Lower lobe of right lung (tissue), 2 donors: Measurements from ENCODE around the gene PLXNA3. TPM values are rescaled to one million over a fixed set of nuclear protein-coding genes. Genes with fewer than 3 reads are reported as not detected.

Experiments used
- ATAC-seq, 2 donors: fragments of 200-7000 bp; cut with Tn5 transposase; one replicate each; pipeline ENCODE4 v1.9.1; 2020 to 2022; ENCODE audit warnings: mild to moderate bottlenecking in 2 of 2, moderate library complexity in 2 of 2
- DNase-seq: peaks from one replicate; pipeline ENCODE4 v3.0.0-alpha.2; 2020
- H3K27ac ChIP-seq: fragments of 200-600 bp; one replicate; pipeline ENCODE4 v1.8.0; 2022
- H3K27me3 ChIP-seq: fragments of 200-600 bp; one replicate; pipeline ENCODE4 v1.8.0; 2022; ENCODE audit warnings: low read depth
- H3K36me3 ChIP-seq: fragments of 200-600 bp; one replicate; pipeline ENCODE4 v1.8.0; 2022; ENCODE audit warnings: mild to moderate bottlenecking
- H3K4me1 ChIP-seq: fragments of 200-600 bp; one replicate; pipeline ENCODE4 v1.8.0; 2022
- H3K4me3 ChIP-seq: fragments of 200-600 bp; one replicate; pipeline ENCODE4 v1.8.0; 2022; ENCODE audit warnings: mild to moderate bottlenecking
- H3K9me3 ChIP-seq: fragments of 200-600 bp; one replicate; pipeline ENCODE4 v1.8.0; 2022
- intact Hi-C: fragments of 100-400 bp; cut with DNase I; formaldehyde crosslinking; loops from one replicate; pipeline ENCODE4 v1.11.0; 2022
- total RNA-seq: library from RNA; stranded (reverse); fragmentation: NEBNext Ultra II Directional; extraction: Animal tissue kit (Norgen Biotek cat#: 25700); gene quantifications from one replicate; pipeline ENCODE4 v1.2.1, GENCODE V29; 2021
- TF ChIP-seq, protein P1 (sequence below): fragments of 200-600 bp; IDR thresholded peaks from one replicate; pipeline ENCODE4 v1.8.0; 2022; ENCODE audit warnings: antibody characterized with exemption, mild to moderate bottlenecking
- donor health status: DM: no; HTN: yes; CAD: no; lungs with severe emphysema.

Gene PLXNA3
- total RNA-seq, 1 donor from 2014 or later: 49.0 TPM

DNA sequence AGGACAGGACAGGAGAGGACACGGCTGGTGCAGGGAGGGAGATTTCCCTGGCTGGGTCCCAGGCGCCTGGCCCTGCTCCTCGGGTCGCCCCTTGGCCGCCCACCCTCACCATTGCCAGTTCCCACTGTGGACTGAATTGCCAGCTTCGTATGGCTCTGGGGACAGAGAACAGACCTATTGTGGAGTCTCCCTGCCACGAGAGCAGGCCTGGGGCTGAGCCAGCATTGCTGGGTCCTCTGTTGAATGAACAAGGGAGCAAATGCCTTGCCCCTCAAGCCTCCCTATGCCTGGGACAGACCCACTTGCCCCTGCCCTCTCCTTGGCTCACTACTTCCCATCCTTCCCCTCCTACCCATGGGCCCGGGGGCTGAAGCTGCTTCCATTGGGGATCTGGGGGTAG, 4.3 kb downstream of the PLXNA3 start:
- intact Hi-C loops: no loop called here
- TF ChIP-seq, protein P1, sequence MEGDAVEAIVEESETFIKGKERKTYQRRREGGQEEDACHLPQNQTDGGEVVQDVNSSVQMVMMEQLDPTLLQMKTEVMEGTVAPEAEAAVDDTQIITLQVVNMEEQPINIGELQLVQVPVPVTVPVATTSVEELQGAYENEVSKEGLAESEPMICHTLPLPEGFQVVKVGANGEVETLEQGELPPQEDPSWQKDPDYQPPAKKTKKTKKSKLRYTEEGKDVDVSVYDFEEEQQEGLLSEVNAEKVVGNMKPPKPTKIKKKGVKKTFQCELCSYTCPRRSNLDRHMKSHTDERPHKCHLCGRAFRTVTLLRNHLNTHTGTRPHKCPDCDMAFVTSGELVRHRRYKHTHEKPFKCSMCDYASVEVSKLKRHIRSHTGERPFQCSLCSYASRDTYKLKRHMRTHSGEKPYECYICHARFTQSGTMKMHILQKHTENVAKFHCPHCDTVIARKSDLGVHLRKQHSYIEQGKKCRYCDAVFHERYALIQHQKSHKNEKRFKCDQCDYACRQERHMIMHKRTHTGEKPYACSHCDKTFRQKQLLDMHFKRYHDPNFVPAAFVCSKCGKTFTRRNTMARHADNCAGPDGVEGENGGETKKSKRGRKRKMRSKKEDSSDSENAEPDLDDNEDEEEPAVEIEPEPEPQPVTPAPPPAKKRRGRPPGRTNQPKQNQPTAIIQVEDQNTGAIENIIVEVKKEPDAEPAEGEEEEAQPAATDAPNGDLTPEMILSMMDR: no peak
- peaks cover 37% of the 10 kb centered on the region for H3K36me3 ChIP-seq
- no peaks in the 10 kb centered on the region for H3K4me1 ChIP-seq
- no peaks in the 10 kb centered on the region for H3K9me3 ChIP-seq
- DNase-seq: no peak
- H3K27me3 ChIP-seq: no peaks in the 10 kb centered on the region
- H3K27ac ChIP-seq: no peak overlapping the region
- H3K4me3 ChIP-seq: no peak overlapping the region
- no peak for ATAC-seq

DNA sequence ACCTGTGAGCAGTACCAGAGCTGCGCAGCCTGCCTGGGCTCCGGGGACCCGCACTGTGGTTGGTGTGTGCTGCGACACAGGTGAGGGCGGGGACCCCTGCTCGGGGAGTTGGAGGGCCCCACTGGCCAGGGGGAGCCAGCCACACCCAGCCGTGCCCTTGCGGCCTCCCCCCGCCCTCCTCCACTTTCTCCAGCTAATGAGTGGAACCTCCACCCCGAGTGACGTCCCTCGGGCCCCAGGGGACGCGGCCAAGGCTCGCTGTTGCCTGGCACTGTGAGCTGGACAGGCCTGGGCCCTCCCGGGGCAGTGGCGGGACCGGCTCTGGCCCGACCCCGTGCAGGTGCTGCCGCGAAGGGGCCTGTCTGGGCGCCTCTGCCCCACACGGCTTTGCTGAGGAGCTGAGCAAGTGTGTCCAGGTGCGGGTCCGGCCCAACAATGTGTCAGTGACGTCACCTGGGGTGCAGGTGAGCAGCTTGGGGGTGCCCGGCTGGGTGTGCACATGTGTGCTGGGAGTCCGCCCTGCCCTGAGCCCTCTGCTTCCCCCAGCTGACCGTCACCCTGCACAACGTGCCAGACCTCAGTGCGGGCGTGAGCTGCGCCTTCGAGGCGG, 5.6 kb downstream of the PLXNA3 start:
- Histone ChIP-seq H3K36me3 (peaks cover 50% of the 10 kb centered on the region), H3K4me1 (no peaks in the 10 kb centered on the region), H3K9me3 (no peaks in the 10 kb centered on the region), H3K27me3 (no peaks in the 10 kb centered on the region), H3K4me3 (no peak overlapping the region), H3K27ac (no peak overlapping the region)
- TF ChIP-seq, protein P1: no peak
- DNase-seq: no peak
- ATAC-seq: no peak
- intact Hi-C loops: no loop called here

DNA sequence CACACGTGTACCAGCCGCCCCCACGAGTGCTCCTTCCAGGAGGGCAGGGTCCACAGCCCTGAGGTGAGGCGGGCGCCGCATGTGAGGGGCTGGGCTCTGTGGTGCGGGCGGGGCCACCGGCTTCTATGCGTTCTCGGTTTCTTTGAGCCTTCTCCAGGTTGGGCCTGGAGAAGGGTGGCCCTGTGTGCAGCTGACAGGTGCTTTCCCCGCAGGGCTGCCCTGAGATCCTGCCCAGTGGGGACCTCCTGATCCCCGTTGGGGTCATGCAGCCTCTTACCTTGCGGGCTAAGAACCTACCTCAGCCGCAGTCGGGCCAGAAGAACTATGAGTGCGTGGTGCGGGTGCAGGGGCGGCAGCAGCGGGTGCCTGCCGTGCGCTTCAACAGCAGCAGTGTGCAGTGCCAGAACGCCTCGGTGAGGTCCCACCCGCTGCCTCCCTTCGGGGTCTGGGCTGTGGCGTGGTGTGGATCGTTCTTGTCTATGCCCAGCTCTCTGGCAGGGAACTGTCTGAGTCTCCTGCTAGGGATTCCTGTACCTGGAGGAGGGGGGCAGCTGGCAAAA, 6.8 kb downstream of the PLXNA3 start:
- TF ChIP-seq, protein P1: no peak
- H3K27ac ChIP-seq: no peak overlapping the region
- peaks cover 60% of the 10 kb centered on the region for H3K36me3 ChIP-seq
- H3K27me3 ChIP-seq: no peaks in the 10 kb centered on the region
- intact Hi-C loops: no loop called here
- no peaks in the 10 kb centered on the region for H3K4me1 ChIP-seq
- ATAC-seq (no peak), DNase-seq (no peak)
- no peaks in the 10 kb centered on the region for H3K9me3 ChIP-seq
- H3K4me3 ChIP-seq: no peak overlapping the region

DNA sequence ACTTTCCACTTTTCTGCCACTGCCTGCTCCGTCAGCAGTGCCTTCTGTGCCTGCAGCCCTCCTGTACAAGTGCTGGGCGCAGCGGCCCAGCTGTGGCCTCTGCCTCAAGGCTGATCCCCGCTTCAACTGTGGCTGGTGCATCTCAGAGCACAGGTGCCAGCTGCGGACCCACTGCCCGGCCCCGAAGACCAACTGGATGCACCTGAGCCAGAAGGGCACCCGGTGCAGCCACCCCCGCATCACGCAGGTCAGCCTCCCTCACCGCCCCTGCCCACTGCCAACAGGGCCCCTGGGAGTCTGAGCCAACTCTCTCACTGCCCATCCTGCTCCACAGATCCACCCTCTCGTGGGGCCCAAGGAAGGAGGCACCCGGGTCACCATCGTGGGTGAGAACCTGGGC, 7.5 kb downstream of the PLXNA3 start:
- DNase-seq: no peak
- Histone ChIP-seq H3K27me3 (no peaks in the 10 kb centered on the region), H3K4me1 (no peaks in the 10 kb centered on the region), H3K36me3 (peaks cover 67% of the 10 kb centered on the region), H3K27ac (no peak overlapping the region), H3K4me3 (no peak overlapping the region), H3K9me3 (no peaks in the 10 kb centered on the region)
- intact Hi-C loops: no loop called here
- ATAC-seq: no peak
- TF ChIP-seq, protein P1: no peak

DNA sequence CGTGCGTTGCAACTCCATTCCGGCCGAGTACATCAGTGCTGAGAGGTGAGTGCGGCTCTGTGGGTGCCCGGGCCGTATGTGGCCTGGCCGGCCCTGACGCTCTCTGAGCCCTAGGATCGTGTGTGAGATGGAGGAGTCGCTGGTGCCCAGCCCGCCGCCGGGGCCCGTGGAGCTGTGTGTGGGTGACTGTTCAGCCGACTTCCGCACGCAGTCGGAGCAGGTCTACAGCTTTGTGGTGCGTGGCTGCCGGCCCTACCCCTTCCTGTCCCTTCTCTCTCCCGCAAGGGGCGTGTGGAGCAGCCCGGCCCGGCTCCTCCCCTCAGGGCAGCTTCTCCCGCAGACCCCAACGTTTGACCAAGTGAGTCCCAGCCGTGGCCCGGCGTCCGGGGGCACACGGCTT, 8.0 kb downstream of the PLXNA3 start:
- TF ChIP-seq, protein P1: no peak
- Histone ChIP-seq H3K27me3 (no peaks in the 10 kb centered on the region), H3K4me3 (no peak overlapping the region), H3K27ac (no peak overlapping the region), H3K36me3 (peaks cover 68% of the 10 kb centered on the region), H3K4me1 (no peaks in the 10 kb centered on the region), H3K9me3 (no peaks in the 10 kb centered on the region)
- ATAC-seq (no peak), DNase-seq (no peak)
- intact Hi-C loops: no loop called here
